Upper lobe of left lung (tissue), 4 donors: ENCODE results near the gene ELOVL5.
A peak's percentile ranks its signal among the peaks of the same experiment; 100 is the strongest.

ENCODE experiments used
- CTCF ChIP-seq, 6 experiments: fragments of 450-650 bp in 4 of 6; fragments of 200-600 bp in 2 of 6; sonication (generic) in 2 of 6; IDR thresholded peaks; one replicate each; pipeline ENCODE4 v1.5.1; 2016 to 2019; ENCODE audit warnings: antibody characterized with exemption in 6 of 6
- EP300 ChIP-seq, 4 donors: sonication (generic); formaldehyde crosslinking; IDR thresholded peaks; one replicate each; pipeline ENCODE4 v1.5.1; 2017; ENCODE audit warnings: antibody characterized with exemption in 4 of 4, control low read depth in 2 of 4
- POLR2A ChIP-seq, 4 donors: fragments of 450-650 bp; IDR thresholded peaks; one replicate each; pipeline ENCODE4 v1.5.1; 2016 to 2017; ENCODE audit warnings: antibody characterized with exemption in 4 of 4, mild to moderate bottlenecking in 2 of 4

- TF ChIP-seq CTCF (IDR thresholded peaks at IDR 0.05) (no peak), EP300 (IDR thresholded peaks at IDR 0.05) (peak in 2 of 4 donors; percentile 24 to 91), POLR2A (IDR thresholded peaks at IDR 0.05) (peak in 1 of 4 donors; percentile 10)
These were observed 12.8 kb upstream of the ELOVL5 start for GRCh38 chr6:53361549-53362031.
